Measurements from ENCODE around the gene PLXNA2.

Gene PLXNA2

GRCh38 chr1:208041505-208041904, 202.7 kb downstream of the PLXNA2 start:
- FAIRE-seq: no peak
- TF ChIP-seq POLR2AphosphoS5 (IDR thresholded peaks at IDR 0.05; ENCODE audit: low read depth, low read length): no peak
- no peak for TF ChIP-seq TAF1 (IDR thresholded peaks at IDR 0.05; ENCODE audit: borderline replicate concordance, low read depth, low read length)
- TF ChIP-seq POLR2A (IDR thresholded peaks at IDR 0.05; ENCODE audit: low read depth, low read length): no peak
- DNase-seq (ENCODE audit: insufficient read length): no peak

- FAIRE-seq (no peak), DNase-seq (ENCODE audit: insufficient read length) (no peak)
- TF ChIP-seq TAF1 (IDR thresholded peaks at IDR 0.05; ENCODE audit: borderline replicate concordance, low read depth, low read length): no peak
These were observed 203.3 kb downstream of the PLXNA2 start for GRCh38 chr1:208040821-208041297.

- TF ChIP-seq POLR2A (IDR thresholded peaks at IDR 0.05; ENCODE audit: low read depth, low read length) (no peak), TAF1 (IDR thresholded peaks at IDR 0.05; ENCODE audit: borderline replicate concordance, low read depth, low read length) (no peak), POLR2AphosphoS5 (IDR thresholded peaks at IDR 0.05; ENCODE audit: low read depth, low read length) (no peak)
- FAIRE-seq (no peak), DNase-seq (ENCODE audit: insufficient read length) (no peak)
These were observed 204.4 kb downstream of the PLXNA2 start for GRCh38 chr1:208039536-208040332.

- DNase-seq (ENCODE audit: insufficient read length): no peak
- TF ChIP-seq TAF1 (IDR thresholded peaks at IDR 0.05; ENCODE audit: borderline replicate concordance, low read depth, low read length): no peak
- no peak for TF ChIP-seq POLR2AphosphoS5 (IDR thresholded peaks at IDR 0.05; ENCODE audit: low read depth, low read length)
- TF ChIP-seq POLR2A (IDR thresholded peaks at IDR 0.05; ENCODE audit: low read depth, low read length): no peak
- FAIRE-seq: no peak
These were observed 205.9 kb downstream of the PLXNA2 start for GRCh38 chr1:208038303-208038702.

GRCh38 chr1:208036918-208037766, 207.0 kb downstream of the PLXNA2 start:
- DNase-seq (ENCODE audit: insufficient read length) (no peak), FAIRE-seq (no peak)
- TF ChIP-seq TAF1 (IDR thresholded peaks at IDR 0.05; ENCODE audit: borderline replicate concordance, low read depth, low read length) (no peak), POLR2AphosphoS5 (IDR thresholded peaks at IDR 0.05; ENCODE audit: low read depth, low read length) (no peak), POLR2A (IDR thresholded peaks at IDR 0.05; ENCODE audit: low read depth, low read length) (no peak)

GRCh38 chr1:208036106-208036808, 207.9 kb downstream of the PLXNA2 start:
- FAIRE-seq (peak; percentile 58), DNase-seq (ENCODE audit: insufficient read length) (no peak)

GRCh38 chr1:208034135-208034534, 210.0 kb downstream of the PLXNA2 start:
- TF ChIP-seq TAF1 (IDR thresholded peaks at IDR 0.05; ENCODE audit: borderline replicate concordance, low read depth, low read length) (no peak), POLR2AphosphoS5 (IDR thresholded peaks at IDR 0.05; ENCODE audit: low read depth, low read length) (no peak), POLR2A (IDR thresholded peaks at IDR 0.05; ENCODE audit: low read depth, low read length) (no peak)
- FAIRE-seq (no peak), DNase-seq (ENCODE audit: insufficient read length) (no peak)

More at GRCh38 chr1:208036106-208036808, 207.9 kb downstream of the PLXNA2 start:
- TF ChIP-seq TAF1 (IDR thresholded peaks at IDR 0.05; ENCODE audit: borderline replicate concordance, low read depth, low read length) (no peak), POLR2AphosphoS5 (IDR thresholded peaks at IDR 0.05; ENCODE audit: low read depth, low read length) (no peak), POLR2A (IDR thresholded peaks at IDR 0.05; ENCODE audit: low read depth, low read length) (no peak)

GRCh38 chr1:208033236-208033635, 210.9 kb downstream of the PLXNA2 start:
- no peak for TF ChIP-seq TAF1 (IDR thresholded peaks at IDR 0.05; ENCODE audit: borderline replicate concordance, low read depth, low read length)
- no peak for TF ChIP-seq POLR2AphosphoS5 (IDR thresholded peaks at IDR 0.05; ENCODE audit: low read depth, low read length)
- TF ChIP-seq POLR2A (IDR thresholded peaks at IDR 0.05; ENCODE audit: low read depth, low read length): no peak
- no peak for FAIRE-seq
- DNase-seq (ENCODE audit: insufficient read length): no peak

GRCh38 chr1:208031932-208032320, 212.3 kb downstream of the PLXNA2 start:
- TF ChIP-seq TAF1 (IDR thresholded peaks at IDR 0.05; ENCODE audit: borderline replicate concordance, low read depth, low read length): no peak
- no peak for TF ChIP-seq POLR2A (IDR thresholded peaks at IDR 0.05; ENCODE audit: low read depth, low read length)
- no peak for TF ChIP-seq POLR2AphosphoS5 (IDR thresholded peaks at IDR 0.05; ENCODE audit: low read depth, low read length)
- no peak for FAIRE-seq
- no peak for DNase-seq (ENCODE audit: insufficient read length)

- FAIRE-seq: no peak
These were observed 212.8 kb downstream of the PLXNA2 start for GRCh38 chr1:208031316-208031931.

More at GRCh38 chr1:208031316-208031931, 212.8 kb downstream of the PLXNA2 start:
- TF ChIP-seq TAF1 (IDR thresholded peaks at IDR 0.05; ENCODE audit: borderline replicate concordance, low read depth, low read length) (no peak), POLR2AphosphoS5 (IDR thresholded peaks at IDR 0.05; ENCODE audit: low read depth, low read length) (no peak), POLR2A (IDR thresholded peaks at IDR 0.05; ENCODE audit: low read depth, low read length) (no peak)
- DNase-seq (ENCODE audit: insufficient read length): no peak

All from GM12892 (cell line).